ENCODE measurements around the gene CEMIP.

DNA sequence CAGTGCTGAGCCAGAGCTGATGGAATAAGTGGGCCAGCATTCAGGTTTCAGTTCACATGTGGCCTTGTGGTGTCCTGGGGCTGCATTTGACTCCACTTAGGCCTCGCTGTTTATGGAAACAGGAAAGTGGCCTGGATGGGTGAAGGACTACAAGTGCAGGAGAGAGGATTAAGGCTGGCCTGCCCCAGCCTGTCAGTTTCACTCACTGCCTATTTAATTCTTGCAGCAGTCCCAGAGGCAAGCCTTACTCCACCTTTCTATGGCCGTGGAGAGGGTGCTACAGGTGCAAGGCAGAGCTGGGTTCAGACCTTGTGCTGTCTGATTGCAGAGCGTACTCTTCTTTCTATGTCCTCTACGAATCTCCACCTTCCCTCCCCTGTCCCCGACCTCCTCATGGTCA is 46.4 kb upstream of the CEMIP start:
- TF ChIP-seq POLR2A (IDR thresholded peaks at IDR 0.05): no peak
- TF ChIP-seq, protein P1, sequence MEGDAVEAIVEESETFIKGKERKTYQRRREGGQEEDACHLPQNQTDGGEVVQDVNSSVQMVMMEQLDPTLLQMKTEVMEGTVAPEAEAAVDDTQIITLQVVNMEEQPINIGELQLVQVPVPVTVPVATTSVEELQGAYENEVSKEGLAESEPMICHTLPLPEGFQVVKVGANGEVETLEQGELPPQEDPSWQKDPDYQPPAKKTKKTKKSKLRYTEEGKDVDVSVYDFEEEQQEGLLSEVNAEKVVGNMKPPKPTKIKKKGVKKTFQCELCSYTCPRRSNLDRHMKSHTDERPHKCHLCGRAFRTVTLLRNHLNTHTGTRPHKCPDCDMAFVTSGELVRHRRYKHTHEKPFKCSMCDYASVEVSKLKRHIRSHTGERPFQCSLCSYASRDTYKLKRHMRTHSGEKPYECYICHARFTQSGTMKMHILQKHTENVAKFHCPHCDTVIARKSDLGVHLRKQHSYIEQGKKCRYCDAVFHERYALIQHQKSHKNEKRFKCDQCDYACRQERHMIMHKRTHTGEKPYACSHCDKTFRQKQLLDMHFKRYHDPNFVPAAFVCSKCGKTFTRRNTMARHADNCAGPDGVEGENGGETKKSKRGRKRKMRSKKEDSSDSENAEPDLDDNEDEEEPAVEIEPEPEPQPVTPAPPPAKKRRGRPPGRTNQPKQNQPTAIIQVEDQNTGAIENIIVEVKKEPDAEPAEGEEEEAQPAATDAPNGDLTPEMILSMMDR (IDR thresholded peaks at IDR 0.05): no peak
